ENCODE measurements around the gene SEC16A. TPM values are rescaled to one million over a fixed set of nuclear protein-coding genes. Genes with fewer than 3 reads are reported as not detected.

The SEC16A gene
- total RNA-seq, 2 experiments from 2014 or later, result 86.8 to 89.2 TPM

DNA sequence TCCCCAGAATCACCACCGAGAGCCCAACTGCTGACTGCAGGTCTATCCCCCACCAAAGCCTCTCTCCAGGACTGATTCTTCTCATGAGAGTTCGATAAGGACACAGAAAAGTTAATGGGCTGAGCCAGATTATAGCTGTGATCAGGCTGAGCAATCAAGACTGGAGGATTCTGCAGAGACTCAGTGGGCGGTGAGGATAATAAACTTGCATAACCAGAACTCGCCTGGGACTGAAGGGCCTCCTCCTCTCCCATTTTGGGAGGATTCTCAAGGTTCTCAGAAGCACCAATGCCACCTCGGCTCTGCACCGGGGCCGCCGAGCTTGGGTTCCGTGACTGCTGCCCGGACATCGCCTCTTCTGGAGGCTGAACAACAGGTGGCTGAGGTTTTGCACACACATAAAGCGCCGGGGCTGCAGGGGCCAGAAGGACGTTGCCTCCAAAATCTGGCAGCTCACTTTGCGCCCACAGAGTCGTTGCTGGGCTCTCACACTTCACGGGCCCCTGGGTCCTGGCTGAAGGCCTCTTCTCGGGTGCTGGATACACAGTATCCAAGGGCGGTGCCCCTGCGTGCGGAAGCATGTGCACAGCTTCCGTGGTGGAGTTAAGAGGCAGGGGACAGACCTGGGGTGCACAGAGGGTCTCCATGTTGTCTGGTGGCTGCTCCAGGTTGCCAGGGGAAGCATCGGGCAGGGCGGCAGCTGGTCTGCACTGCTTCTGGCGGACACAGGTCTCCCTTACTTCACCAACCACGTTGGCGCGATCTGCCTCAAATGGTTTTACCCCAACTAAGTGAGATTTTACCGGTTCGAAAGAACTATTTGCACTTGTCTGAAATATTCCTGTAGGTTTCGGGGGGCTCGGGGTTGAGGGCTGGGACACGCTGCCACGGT, 7.6 kb downstream of the SEC16A start:
- ATAC-seq (no peak), DNase-seq (no peak)
- H3K27ac Mint-ChIP-seq, result no peak overlapping the region
- no peaks in the 10 kb centered on the region for H3K27me3 Mint-ChIP-seq (ENCODE audit: low read depth)
- CTCF ChIA-PET, result interaction anchor here (1.7 kb wide), 1 partner anchor 156 kb away, joined by 3 read pairs; no protein-coding TSS in a partner anchor
- H3K4me3 Mint-ChIP-seq, result no peak overlapping the region
- H3K36me3 Mint-ChIP-seq (ENCODE audit: low read depth), result peaks cover 57% of the 10 kb centered on the region
- H3K4me1 Mint-ChIP-seq (ENCODE audit: low read depth), result peaks cover 12% of the 10 kb centered on the region
- no peaks in the 10 kb centered on the region for H3K9me3 Mint-ChIP-seq (ENCODE audit: insufficient read depth)
- POLR2A ChIA-PET, result interaction anchor here (0.6 kb wide), 1 partner anchor 78 kb away, joined by 3 read pairs; no protein-coding TSS in a partner anchor

DNA sequence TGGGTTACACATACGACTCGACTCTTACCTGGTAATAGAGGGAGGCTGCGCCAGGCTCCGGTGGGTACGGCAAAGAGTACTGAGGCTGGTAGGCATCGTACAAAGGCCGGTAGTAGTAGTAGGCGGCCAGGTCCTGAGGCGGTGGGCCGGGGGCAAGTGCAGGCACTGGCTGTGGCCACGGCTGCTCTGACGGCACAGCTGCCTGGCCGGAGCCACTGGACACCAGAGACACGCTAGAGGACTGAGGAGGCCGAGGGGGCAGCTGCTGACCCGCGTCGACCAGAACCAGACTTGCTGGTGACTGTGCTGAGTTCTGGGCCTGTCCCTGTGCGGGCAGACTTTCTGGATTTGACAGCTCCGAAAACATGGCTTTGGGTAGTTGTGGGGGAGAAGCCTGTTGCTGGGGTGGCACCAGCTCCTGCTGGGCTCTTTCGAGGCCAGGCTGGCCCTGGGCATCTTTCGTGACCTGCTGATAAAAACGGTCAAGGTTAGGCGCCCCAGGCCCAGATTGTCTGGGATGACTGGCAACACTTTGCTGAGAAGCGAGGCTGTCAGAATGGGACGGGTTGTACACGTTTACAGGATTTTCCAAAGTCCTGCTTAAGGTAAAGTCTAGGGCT, 8.7 kb downstream of the SEC16A start:
- H3K27ac Mint-ChIP-seq, result no peak overlapping the region
- H3K4me3 Mint-ChIP-seq, result no peak overlapping the region
- peaks cover 56% of the 10 kb centered on the region for H3K36me3 Mint-ChIP-seq (ENCODE audit: low read depth)

DNA sequence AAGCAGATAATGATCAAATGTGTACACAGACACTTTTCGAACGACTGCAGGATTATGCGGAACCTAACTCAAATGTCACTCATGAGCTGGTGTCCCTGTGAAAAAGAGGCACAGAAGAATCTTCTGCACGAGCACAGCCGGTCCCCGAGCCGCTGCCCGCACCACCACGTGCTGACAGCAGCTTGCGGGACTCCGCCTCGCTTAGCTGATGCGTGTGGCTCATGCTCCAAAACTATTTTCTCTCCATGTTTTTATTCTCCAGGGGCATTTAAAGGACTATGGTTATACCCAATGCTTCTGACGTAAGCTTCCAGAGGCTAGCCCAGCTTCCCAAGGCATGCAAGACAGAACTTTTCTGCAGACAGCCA, 9.5 kb downstream of the SEC16A start:
- no peaks in the 10 kb centered on the region for H3K27me3 Mint-ChIP-seq (ENCODE audit: low read depth)
- H3K9me3 Mint-ChIP-seq (ENCODE audit: insufficient read depth), result no peaks in the 10 kb centered on the region
- H3K4me1 Mint-ChIP-seq (ENCODE audit: low read depth), result peaks cover 3% of the 10 kb centered on the region
- no peak overlapping the region for H3K27ac Mint-ChIP-seq
- no peak overlapping the region for H3K4me3 Mint-ChIP-seq
- ChIA-PET POLR2A (no interaction called here), CTCF (no interaction called here)
- ATAC-seq (no peak), DNase-seq (no peak)
- peaks cover 52% of the 10 kb centered on the region for H3K36me3 Mint-ChIP-seq (ENCODE audit: low read depth)

More for the DNA sequence above, 8.7 kb downstream of the SEC16A start:
- ATAC-seq (no peak), DNase-seq (no peak)
- no peaks in the 10 kb centered on the region for H3K27me3 Mint-ChIP-seq (ENCODE audit: low read depth)
- peaks cover 7% of the 10 kb centered on the region for H3K4me1 Mint-ChIP-seq (ENCODE audit: low read depth)
- ChIA-PET POLR2A (no interaction called here), CTCF (no interaction called here)
- no peaks in the 10 kb centered on the region for H3K9me3 Mint-ChIP-seq (ENCODE audit: insufficient read depth)

DNA sequence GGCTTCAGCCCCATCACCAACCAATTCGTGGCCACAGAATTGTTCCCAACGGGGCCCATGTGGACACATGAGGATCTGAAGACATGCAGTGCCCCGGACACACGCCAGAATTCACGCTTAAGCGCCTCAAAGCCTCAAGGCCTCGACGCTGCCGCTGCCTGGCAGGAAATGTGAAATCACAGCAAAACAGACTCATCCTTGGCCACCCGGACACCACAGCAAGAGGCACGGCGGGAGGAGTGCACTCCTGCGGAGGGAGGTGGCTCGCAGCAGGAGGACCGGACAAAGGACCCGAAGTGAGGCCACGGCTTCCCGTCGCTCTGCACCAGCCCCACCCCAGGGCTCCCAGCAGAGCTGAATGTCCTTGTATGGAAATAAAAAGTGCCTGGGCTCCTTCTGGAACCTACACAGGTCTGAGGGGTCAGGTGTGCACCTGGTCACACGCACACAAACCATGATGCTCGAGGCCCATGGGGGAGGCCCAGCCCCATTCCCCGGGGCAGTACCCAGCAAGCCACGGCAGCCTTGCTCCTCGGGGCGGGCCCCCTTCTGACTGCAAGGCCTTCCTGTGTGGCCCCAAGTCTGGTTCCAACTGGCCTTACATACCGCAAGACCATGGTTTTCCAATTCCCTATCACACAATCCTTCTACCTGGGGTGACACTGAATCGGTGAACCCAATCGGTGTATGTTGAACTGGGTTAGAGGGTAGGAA, 10.0 kb downstream of the SEC16A start:
- Mint-ChIP-seq H3K27me3 (ENCODE audit: low read depth) (no peaks in the 10 kb centered on the region), H3K4me1 (ENCODE audit: low read depth) (peaks cover 3% of the 10 kb centered on the region), H3K4me3 (no peak overlapping the region), H3K9me3 (ENCODE audit: insufficient read depth) (no peaks in the 10 kb centered on the region), H3K27ac (no peak overlapping the region), H3K36me3 (ENCODE audit: low read depth) (peaks cover 54% of the 10 kb centered on the region)
- ATAC-seq, result no peak
- no peak for DNase-seq
- POLR2A ChIA-PET, result no interaction called here
- CTCF ChIA-PET, result no interaction called here

DNA sequence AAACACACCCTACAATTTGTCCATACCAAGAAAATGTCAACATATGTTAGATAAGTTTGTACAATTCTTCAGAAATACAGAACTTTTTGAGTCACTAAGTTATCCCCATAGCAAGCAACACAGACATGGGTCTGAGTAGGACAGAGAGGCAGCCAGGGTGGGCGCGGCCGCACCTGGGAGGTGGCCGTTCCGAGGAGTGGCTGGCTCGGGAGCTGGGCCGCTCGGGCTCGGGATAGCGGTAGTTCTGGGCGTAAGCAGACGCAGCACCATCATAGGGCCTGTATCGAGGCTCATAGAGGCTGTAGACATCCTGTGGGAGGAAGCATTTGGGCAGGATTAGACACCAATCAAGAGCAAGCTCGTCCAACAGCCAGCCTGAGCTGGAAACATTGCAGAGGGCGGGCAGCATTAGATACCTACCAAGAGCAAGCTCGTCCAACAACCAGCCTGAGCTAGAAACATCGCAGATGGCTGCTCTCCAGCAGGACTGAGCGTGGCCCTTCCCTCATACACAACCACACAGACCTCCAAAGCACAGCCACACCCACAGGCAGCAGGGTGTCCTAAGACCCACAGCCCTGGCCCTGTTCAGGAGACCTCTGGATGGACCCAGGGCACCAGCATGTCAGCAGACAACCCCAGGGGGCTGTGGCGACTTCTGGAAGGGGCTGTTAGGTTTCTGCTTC, 10.9 kb downstream of the SEC16A start:
- no peak overlapping the region for H3K4me3 Mint-ChIP-seq
- no peaks in the 10 kb centered on the region for H3K27me3 Mint-ChIP-seq (ENCODE audit: low read depth)
- ChIA-PET CTCF (no interaction called here), POLR2A (no interaction called here)
- peaks cover 53% of the 10 kb centered on the region for H3K36me3 Mint-ChIP-seq (ENCODE audit: low read depth)
- H3K4me1 Mint-ChIP-seq (ENCODE audit: low read depth), result peaks cover 3% of the 10 kb centered on the region
- no peak for ATAC-seq
- DNase-seq, result no peak
- no peak overlapping the region for H3K27ac Mint-ChIP-seq
- H3K9me3 Mint-ChIP-seq (ENCODE audit: insufficient read depth), result no peaks in the 10 kb centered on the region

DNA sequence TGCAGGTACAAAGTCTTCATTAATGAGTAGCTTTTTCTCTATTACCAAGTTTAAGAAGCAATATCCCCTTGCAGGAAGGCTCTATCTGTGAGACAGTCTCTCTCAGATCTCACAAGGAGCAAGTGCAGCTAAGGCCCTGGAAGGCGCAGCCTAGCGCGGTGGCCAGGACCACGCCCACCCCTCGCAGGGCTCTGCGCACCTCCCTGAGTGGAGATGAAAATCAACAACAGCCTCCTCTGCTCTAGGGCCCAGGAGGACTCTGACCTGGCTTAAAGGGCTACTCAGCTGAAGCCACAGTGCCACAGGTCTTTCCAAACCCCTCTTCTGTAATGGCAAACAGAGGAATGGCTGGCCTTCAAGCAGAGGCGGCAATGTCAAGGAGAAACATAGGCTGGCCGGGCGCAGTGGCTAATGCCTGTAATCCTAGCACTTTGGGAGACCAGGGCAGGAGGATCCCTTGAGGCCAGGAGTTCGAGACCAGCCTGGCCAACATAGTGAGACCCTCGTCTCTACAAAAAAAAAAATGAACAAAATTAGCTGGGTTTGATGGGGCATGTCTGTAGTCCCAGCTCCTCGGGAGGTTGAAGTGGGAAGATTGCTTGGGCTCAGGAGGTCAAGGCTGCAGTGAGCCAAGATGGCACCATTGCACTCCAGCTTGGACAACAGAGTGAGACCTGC, 11.9 kb downstream of the SEC16A start:
- DNase-seq (no peak), ATAC-seq (no peak)
- CTCF ChIA-PET, result interaction anchor here (1.2 kb wide), 1 partner anchor 14 kb away, joined by 5 read pairs; no protein-coding TSS in a partner anchor
- peaks cover 3% of the 10 kb centered on the region for H3K4me1 Mint-ChIP-seq (ENCODE audit: low read depth)
- no peak overlapping the region for H3K27ac Mint-ChIP-seq
- H3K36me3 Mint-ChIP-seq (ENCODE audit: low read depth), result peaks cover 57% of the 10 kb centered on the region
- H3K27me3 Mint-ChIP-seq (ENCODE audit: low read depth), result no peaks in the 10 kb centered on the region
- POLR2A ChIA-PET, result no interaction called here
- H3K9me3 Mint-ChIP-seq (ENCODE audit: insufficient read depth), result no peaks in the 10 kb centered on the region
- H3K4me3 Mint-ChIP-seq, result no peak overlapping the region

DNA sequence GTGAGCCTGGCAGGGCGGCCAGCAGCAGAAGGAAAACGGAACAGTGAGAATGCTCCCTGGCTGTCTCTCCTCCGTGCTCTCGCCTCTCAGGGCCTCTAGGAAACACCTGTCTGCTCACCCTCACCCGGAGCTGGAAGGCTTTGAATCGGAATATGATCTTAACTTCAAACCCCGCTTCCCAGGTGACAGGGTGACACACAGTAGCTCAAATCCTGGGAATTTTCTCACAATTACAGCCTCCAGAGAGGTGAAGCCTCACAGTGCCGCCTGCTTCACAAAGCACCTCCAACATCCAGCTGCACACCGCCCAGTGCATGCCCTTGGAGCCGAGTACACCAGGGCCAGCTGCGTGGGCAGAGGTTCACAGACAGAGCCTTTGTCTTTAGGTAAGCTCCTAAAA, 12.5 kb downstream of the SEC16A start:
- Mint-ChIP-seq H3K27me3 (ENCODE audit: low read depth) (no peaks in the 10 kb centered on the region), H3K27ac (no peak overlapping the region), H3K4me3 (no peak overlapping the region), H3K9me3 (ENCODE audit: insufficient read depth) (no peaks in the 10 kb centered on the region), H3K4me1 (ENCODE audit: low read depth) (peaks cover 3% of the 10 kb centered on the region), H3K36me3 (ENCODE audit: low read depth) (peaks cover 55% of the 10 kb centered on the region)
- ATAC-seq (no peak), DNase-seq (no peak)
- ChIA-PET CTCF (interaction anchor here (1.2 kb wide), 1 partner anchor 15 kb away, joined by 5 read pairs; no protein-coding TSS in a partner anchor), POLR2A (no interaction called here)

DNA sequence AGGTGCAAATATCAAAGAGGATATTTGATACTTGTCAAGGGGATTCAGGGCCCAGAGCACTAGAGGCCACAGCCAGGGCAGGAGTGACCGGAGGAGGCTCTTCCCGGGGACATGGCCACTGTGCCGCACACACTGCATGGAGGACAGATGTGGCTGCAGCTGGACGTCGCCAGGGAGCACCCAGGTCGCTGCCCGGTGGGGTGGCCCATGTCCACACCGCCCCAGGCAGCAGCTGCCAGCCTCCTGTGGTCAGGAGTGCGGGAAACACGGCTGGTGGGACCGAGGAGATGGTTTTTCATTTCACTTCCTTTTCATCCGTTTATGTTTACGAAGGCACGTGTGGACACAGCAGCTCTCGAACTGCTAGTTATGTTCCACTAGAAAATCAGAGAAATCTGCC, 15.1 kb downstream of the SEC16A start:
- Mint-ChIP-seq H3K27me3 (ENCODE audit: low read depth) (no peaks in the 10 kb centered on the region), H3K36me3 (ENCODE audit: low read depth) (peaks cover 61% of the 10 kb centered on the region), H3K9me3 (ENCODE audit: insufficient read depth) (no peaks in the 10 kb centered on the region), H3K4me3 (no peak overlapping the region), H3K4me1 (ENCODE audit: low read depth) (no peaks in the 10 kb centered on the region), H3K27ac (no peak overlapping the region)
- ATAC-seq (no peak), DNase-seq (no peak)
- ChIA-PET POLR2A (no interaction called here), CTCF (no interaction called here)

DNA sequence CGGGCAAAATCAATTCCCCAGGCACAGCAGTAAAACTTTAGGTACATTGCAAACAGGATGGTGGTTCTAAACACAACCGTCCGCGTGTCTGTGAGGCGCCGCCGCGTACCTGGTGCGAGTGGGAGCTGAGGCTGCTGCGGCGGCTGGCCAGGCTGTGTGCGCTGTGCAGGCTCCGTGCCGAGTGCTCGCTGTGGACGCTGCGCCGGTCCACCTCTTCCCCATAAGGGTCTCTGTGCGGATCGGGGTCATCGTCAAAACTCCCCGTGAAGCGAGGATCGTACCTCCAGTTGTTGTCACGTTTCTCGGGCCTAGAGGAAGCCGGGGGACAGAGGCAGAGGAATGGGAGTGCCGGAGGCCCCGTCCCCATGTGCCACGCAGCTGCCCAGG, 16.7 kb downstream of the SEC16A start:
- DNase-seq, result no peak
- H3K27me3 Mint-ChIP-seq (ENCODE audit: low read depth), result no peaks in the 10 kb centered on the region
- ChIA-PET CTCF (no interaction called here), POLR2A (no interaction called here)
- peaks cover 65% of the 10 kb centered on the region for H3K36me3 Mint-ChIP-seq (ENCODE audit: low read depth)
- H3K27ac Mint-ChIP-seq, result no peak overlapping the region
- no peaks in the 10 kb centered on the region for H3K4me1 Mint-ChIP-seq (ENCODE audit: low read depth)
- H3K4me3 Mint-ChIP-seq, result no peak overlapping the region
- no peaks in the 10 kb centered on the region for H3K9me3 Mint-ChIP-seq (ENCODE audit: insufficient read depth)
- no peak for ATAC-seq

DNA sequence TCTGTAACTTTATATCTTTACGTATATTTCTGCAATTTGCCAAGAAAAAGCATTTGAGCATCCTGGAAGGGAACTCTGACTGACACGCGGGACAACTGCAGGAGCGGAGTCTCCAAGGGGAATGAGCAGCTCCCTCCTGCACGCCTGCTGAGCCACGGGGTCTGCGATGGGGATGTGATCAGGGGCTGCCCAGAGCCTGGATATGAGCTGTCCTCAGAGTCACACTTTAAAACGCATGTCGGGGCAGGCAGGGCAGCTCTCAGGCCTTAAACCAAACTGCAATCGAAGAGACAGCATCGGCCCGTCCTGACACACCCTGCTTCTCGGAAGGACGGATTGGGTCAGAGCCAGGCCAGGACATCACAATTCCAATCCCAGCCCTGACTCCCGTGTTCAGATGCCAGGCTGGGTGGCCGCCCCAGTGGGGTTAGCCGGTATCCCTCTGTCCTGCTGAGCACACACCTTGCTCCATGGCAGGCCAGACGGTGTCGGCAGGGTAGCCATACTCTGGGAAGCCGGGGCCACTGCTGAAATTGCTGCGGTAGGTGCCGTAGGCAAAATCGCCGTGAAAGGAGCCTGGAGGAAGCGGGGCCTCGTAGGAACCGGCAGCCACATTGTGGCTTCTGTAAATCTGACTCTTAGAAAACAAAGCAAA, 17.2 kb downstream of the SEC16A start:
- ChIA-PET CTCF (no interaction called here), POLR2A (no interaction called here)
- Mint-ChIP-seq H3K9me3 (ENCODE audit: insufficient read depth) (no peaks in the 10 kb centered on the region), H3K27ac (no peak overlapping the region), H3K36me3 (ENCODE audit: low read depth) (peaks cover 65% of the 10 kb centered on the region), H3K27me3 (ENCODE audit: low read depth) (no peaks in the 10 kb centered on the region), H3K4me1 (ENCODE audit: low read depth) (no peaks in the 10 kb centered on the region), H3K4me3 (no peak overlapping the region)
- DNase-seq (no peak), ATAC-seq (no peak)

DNA sequence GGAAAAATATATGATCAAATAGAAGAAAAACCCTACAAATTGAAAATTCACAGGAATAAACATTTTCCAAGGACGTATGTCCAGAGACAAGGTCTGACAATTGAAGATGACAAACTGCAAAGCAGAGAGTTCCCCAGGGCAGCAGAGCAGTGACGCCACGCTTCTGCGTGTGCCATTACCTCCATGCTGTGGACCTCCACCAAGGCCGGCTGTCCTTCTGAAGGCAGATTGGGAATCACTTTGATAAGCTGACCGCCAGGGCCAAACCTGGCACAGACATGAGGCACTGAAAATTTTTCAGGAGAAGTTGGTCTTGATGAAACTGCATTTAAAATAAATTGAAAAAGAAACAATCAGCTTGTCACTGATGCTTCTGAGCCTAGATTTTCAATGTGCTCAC, 18.6 kb downstream of the SEC16A start:
- CTCF ChIA-PET, result no interaction called here

More for the DNA sequence above, 18.6 kb downstream of the SEC16A start:
- POLR2A ChIA-PET, result no interaction called here
- no peak overlapping the region for H3K4me3 Mint-ChIP-seq
- DNase-seq, result no peak
- no peaks in the 10 kb centered on the region for H3K4me1 Mint-ChIP-seq (ENCODE audit: low read depth)
- peaks cover 65% of the 10 kb centered on the region for H3K36me3 Mint-ChIP-seq (ENCODE audit: low read depth)
- no peak for ATAC-seq
- H3K9me3 Mint-ChIP-seq (ENCODE audit: insufficient read depth), result no peaks in the 10 kb centered on the region
- no peak overlapping the region for H3K27ac Mint-ChIP-seq
- no peaks in the 10 kb centered on the region for H3K27me3 Mint-ChIP-seq (ENCODE audit: low read depth)

Data from activated CD8-positive, alpha-beta T cell treated with anti-CD3 and anti-CD28 coated beads, Interleukin-2, amount 10 ng/mL, durations not matched to agents 7 days and 5 days (primary cell).